M059J (cell line): ENCODE data around the gene MLLT10. TPM values are rescaled to one million over a fixed set of nuclear protein-coding genes. Genes with fewer than 3 reads are reported as not detected.

Source experiments
- DNase-seq: peaks from one replicate; pipeline ENCODE4 v3.0.0-alpha.2; 2012; ENCODE audit warnings: low read depth
- total RNA-seq: library from RNA; depleted of rRNA; stranded (reverse); fragments of >200 nt; shearing (Covaris generic); gene quantifications from 2 replicates; pipeline ENCODE4 v1.2.3, GENCODE V29; 2014

Gene MLLT10
- total RNA-seq, 1 experiment from 2014 or later = 9.1 TPM

- no peak for DNase-seq
Measured at GRCh38 chr10:21634599-21635365, 100.8 kb downstream of the MLLT10 start.

- no peak for DNase-seq
Measured at GRCh38 chr10:21637795-21638194, 103.8 kb downstream of the MLLT10 start.

GRCh38 chr10:21638681-21639080 is 104.6 kb downstream of the MLLT10 start:
- DNase-seq = no peak

GRCh38 chr10:21648040-21648439 is 114.0 kb downstream of the MLLT10 start:
- DNase-seq = no peak

- DNase-seq = peak; percentile 1
Measured at GRCh38 chr10:21649454-21649872, 115.4 kb downstream of the MLLT10 start.

- DNase-seq = no peak
Measured at GRCh38 chr10:21650353-21650752, 116.3 kb downstream of the MLLT10 start.

GRCh38 chr10:21655236-21655635 is 121.2 kb downstream of the MLLT10 start:
- DNase-seq = no peak

GRCh38 chr10:21655687-21656086 is 121.7 kb downstream of the MLLT10 start:
- no peak for DNase-seq

- no peak for DNase-seq
Measured at GRCh38 chr10:21661087-21661486, 127.1 kb downstream of the MLLT10 start.

- no peak for DNase-seq
Measured at GRCh38 chr10:21661935-21662334, 127.9 kb downstream of the MLLT10 start.

GRCh38 chr10:21662635-21663034 is 128.6 kb downstream of the MLLT10 start:
- no peak for DNase-seq

GRCh38 chr10:21668831-21669230 is 134.8 kb downstream of the MLLT10 start:
- no peak for DNase-seq

- DNase-seq = no peak
Measured at GRCh38 chr10:21670391-21670790, 136.4 kb downstream of the MLLT10 start.

GRCh38 chr10:21673668-21674067 is 139.6 kb downstream of the MLLT10 start:
- DNase-seq = no peak

GRCh38 chr10:21675157-21675796 is 141.2 kb downstream of the MLLT10 start:
- peak; percentile 13 for DNase-seq

- no peak for DNase-seq
Measured at GRCh38 chr10:21677551-21677950, 143.5 kb downstream of the MLLT10 start.

- no peak for DNase-seq
Measured at GRCh38 chr10:21681156-21681555, 147.1 kb downstream of the MLLT10 start.

GRCh38 chr10:21687266-21688008 is 153.4 kb downstream of the MLLT10 start:
- no peak for DNase-seq

GRCh38 chr10:21688009-21688332 is 153.9 kb downstream of the MLLT10 start:
- no peak for DNase-seq

GRCh38 chr10:21688870-21689269 is 154.8 kb downstream of the MLLT10 start:
- no peak for DNase-seq

- DNase-seq = no peak
Measured at GRCh38 chr10:21689881-21690280, 155.8 kb downstream of the MLLT10 start.

- DNase-seq = no peak
Measured at GRCh38 chr10:21692916-21693315, 158.9 kb downstream of the MLLT10 start.

GRCh38 chr10:21693418-21693817 is 159.4 kb downstream of the MLLT10 start:
- DNase-seq = no peak
